ENCODE measurements around the gene CYP2W1. TPM values are rescaled to one million over a fixed set of nuclear protein-coding genes. Genes with fewer than 3 reads are reported as not detected.

CYP2W1 gene
- total RNA-seq, 1 experiment from 2014 or later, result not detected

DNA sequence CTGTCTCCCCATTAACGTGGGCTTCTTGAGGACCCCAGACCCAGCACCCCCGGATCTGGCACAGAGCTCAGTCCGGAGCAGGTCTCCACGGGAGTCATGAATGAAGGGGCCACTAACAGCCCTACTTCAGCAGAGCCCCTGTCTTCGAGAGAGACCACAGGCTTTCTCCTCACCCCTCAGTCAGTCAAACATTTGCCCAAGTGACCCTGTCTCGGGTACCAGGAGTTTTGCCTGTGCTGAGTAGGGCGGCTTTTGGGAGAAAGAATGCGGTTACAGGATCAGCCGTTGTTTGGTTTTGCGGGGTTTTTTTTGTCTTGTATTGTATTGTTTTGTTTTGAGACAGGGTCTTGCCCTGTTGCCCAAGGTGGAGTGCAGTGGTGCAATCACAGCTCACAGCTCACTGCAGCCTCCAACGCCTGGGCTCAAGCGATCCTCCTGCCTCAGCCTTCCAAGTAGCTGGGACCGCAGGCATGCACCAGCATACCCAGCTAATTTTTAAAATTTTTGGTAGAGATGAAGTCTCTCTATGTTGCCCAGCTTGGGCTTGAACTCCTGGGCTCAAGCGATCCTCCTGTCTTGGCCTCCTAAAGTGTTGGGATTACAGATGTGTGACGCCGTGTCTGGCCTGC, 45.0 kb upstream of the CYP2W1 start:
- ATAC-seq (no peak), DNase-seq (no peak)
- Histone ChIP-seq H3K79me2 (ENCODE audit: low read length) (no peaks in the 10 kb centered on the region), H3K4me1 (ENCODE audit: insufficient read depth, low read length) (no peaks in the 10 kb centered on the region), H3K27me3 (ENCODE audit: low read length) (no peaks in the 10 kb centered on the region), H3F3A (ENCODE audit: low read length, unreplicated experiment) (no peaks in the 10 kb centered on the region), H3K36me3 (ENCODE audit: low read depth, low read length) (no peaks in the 10 kb centered on the region), H3K4me3 (ENCODE audit: low read length) (no peak overlapping the region), H3K9me3 (ENCODE audit: low read length) (no peaks in the 10 kb centered on the region), H3K4me2 (ENCODE audit: low read length) (no peak overlapping the region), H4K20me1 (ENCODE audit: low read length) (no peaks in the 10 kb centered on the region), H3K9ac (ENCODE audit: low read length) (no peak overlapping the region), H3K9me2 (replicated peaks; ENCODE audit: low read length) (no peaks in the 10 kb centered on the region), H2AFZ (ENCODE audit: low read length) (no peak overlapping the region), H3K27ac (ENCODE audit: low read length) (no peak overlapping the region)
- ChIA-PET CTCF (no interaction called here), POLR2A (ENCODE audit: unreplicated experiment) (no interaction called here)
- TF ChIP-seq, protein P1, sequence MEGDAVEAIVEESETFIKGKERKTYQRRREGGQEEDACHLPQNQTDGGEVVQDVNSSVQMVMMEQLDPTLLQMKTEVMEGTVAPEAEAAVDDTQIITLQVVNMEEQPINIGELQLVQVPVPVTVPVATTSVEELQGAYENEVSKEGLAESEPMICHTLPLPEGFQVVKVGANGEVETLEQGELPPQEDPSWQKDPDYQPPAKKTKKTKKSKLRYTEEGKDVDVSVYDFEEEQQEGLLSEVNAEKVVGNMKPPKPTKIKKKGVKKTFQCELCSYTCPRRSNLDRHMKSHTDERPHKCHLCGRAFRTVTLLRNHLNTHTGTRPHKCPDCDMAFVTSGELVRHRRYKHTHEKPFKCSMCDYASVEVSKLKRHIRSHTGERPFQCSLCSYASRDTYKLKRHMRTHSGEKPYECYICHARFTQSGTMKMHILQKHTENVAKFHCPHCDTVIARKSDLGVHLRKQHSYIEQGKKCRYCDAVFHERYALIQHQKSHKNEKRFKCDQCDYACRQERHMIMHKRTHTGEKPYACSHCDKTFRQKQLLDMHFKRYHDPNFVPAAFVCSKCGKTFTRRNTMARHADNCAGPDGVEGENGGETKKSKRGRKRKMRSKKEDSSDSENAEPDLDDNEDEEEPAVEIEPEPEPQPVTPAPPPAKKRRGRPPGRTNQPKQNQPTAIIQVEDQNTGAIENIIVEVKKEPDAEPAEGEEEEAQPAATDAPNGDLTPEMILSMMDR (conservative IDR thresholded peaks at IDR 0.05; ENCODE audit: low read depth, low read length), result no peak
- TF ChIP-seq EZH2phosphoT487 (IDR thresholded peaks at IDR 0.05; ENCODE audit: borderline replicate concordance, low read length) (no peak), EZH2 (IDR thresholded peaks at IDR 0.05; ENCODE audit: low read length, unreplicated experiment) (no peak)
- intact Hi-C loops (cut with micrococcal nuclease), result no loop called here
- BruUV-seq (replicated peaks), result no TSS peak

DNA sequence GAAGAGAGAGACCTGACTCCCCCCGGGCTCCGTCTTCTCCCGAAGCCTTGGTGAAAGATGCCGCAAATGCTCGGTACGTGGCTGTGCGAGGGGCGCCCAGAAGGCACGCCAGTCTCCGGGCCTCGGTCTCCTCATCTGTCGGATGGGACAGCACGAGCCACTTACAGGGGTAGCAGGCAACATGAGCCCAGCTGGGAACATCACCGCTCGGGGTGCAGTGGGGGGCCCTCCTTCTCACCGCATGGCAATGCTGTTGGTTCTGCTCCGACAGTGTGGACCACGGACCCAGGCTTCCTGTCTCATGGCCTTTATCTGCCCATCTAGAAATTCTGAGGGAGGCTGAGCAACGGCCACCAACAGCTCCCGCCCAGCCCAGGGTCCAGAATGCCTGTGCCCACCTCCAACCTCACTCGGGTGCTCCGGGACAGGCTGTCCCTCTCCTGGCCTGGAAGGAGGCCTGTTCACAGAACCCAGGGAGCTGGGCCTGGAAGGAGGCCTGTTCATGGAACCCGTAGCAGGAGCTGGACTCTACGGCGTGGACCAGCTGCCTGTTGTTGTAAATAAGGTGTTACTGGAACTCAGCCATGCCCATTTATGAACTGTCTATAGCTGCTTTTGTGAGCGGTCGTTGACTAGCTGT, 44.3 kb upstream of the CYP2W1 start:
- no peak overlapping the region for H3K27ac ChIP-seq (ENCODE audit: low read length)
- H3K79me2 ChIP-seq (ENCODE audit: low read length), result no peaks in the 10 kb centered on the region
- no peaks in the 10 kb centered on the region for H3K4me1 ChIP-seq (ENCODE audit: insufficient read depth, low read length)
- TF ChIP-seq EZH2 (IDR thresholded peaks at IDR 0.05; ENCODE audit: low read length, unreplicated experiment) (no peak), EZH2phosphoT487 (IDR thresholded peaks at IDR 0.05; ENCODE audit: borderline replicate concordance, low read length) (no peak)
- TF ChIP-seq, protein P1 (conservative IDR thresholded peaks at IDR 0.05; ENCODE audit: low read depth, low read length), result no peak
- no peak overlapping the region for H2AFZ ChIP-seq (ENCODE audit: low read length)
- no peak for DNase-seq
- no peak for ATAC-seq
- H3F3A ChIP-seq (ENCODE audit: low read length, unreplicated experiment), result no peaks in the 10 kb centered on the region
- no peaks in the 10 kb centered on the region for H3K9me3 ChIP-seq (ENCODE audit: low read length)
- H3K36me3 ChIP-seq (ENCODE audit: low read depth, low read length), result no peaks in the 10 kb centered on the region
- no peaks in the 10 kb centered on the region for H3K9me2 ChIP-seq (replicated peaks; ENCODE audit: low read length)
- POLR2A ChIA-PET (ENCODE audit: unreplicated experiment), result no interaction called here
- no peaks in the 10 kb centered on the region for H3K27me3 ChIP-seq (ENCODE audit: low read length)
- H4K20me1 ChIP-seq (ENCODE audit: low read length), result no peaks in the 10 kb centered on the region
- no peak overlapping the region for H3K4me2 ChIP-seq (ENCODE audit: low read length)
- no TSS peak for BruUV-seq (replicated peaks)
- H3K9ac ChIP-seq (ENCODE audit: low read length), result no peak overlapping the region
- intact Hi-C loops (cut with micrococcal nuclease), result no loop called here
- no peak overlapping the region for H3K4me3 ChIP-seq (ENCODE audit: low read length)
- CTCF ChIA-PET, result no interaction called here

DNA sequence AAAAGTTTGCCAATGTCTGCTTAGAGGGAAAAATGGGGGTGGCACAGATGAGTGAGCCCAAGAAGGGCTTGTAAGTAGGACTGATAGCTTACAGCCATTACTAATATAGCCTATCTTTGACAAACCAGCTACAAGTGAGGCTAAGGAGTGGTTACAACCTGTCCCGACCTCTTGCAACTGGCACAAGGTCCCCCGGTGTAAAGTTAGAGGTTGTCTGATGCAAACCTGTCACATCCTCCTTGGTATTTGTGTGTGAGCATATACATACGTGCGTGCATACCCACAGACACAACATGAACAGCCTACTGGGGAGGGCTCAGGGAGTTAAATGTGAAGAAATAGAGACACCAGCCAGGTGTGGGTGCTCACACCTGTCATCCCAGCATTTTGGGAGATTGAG, 43.1 kb upstream of the CYP2W1 start:
- Histone ChIP-seq H3K9me3 (ENCODE audit: low read length) (no peaks in the 10 kb centered on the region), H2AFZ (ENCODE audit: low read length) (no peak overlapping the region), H4K20me1 (ENCODE audit: low read length) (no peaks in the 10 kb centered on the region), H3K79me2 (ENCODE audit: low read length) (no peaks in the 10 kb centered on the region), H3K9me2 (replicated peaks; ENCODE audit: low read length) (no peaks in the 10 kb centered on the region), H3K27ac (ENCODE audit: low read length) (no peak overlapping the region), H3K9ac (ENCODE audit: low read length) (no peak overlapping the region), H3K36me3 (ENCODE audit: low read depth, low read length) (no peaks in the 10 kb centered on the region), H3K27me3 (ENCODE audit: low read length) (no peaks in the 10 kb centered on the region), H3K4me3 (ENCODE audit: low read length) (no peak overlapping the region), H3F3A (ENCODE audit: low read length, unreplicated experiment) (no peaks in the 10 kb centered on the region), H3K4me2 (ENCODE audit: low read length) (no peak overlapping the region), H3K4me1 (ENCODE audit: insufficient read depth, low read length) (peaks cover 3% of the 10 kb centered on the region)
- TF ChIP-seq, protein P1 (conservative IDR thresholded peaks at IDR 0.05; ENCODE audit: low read depth, low read length), result no peak
- no TSS peak for BruUV-seq (replicated peaks)
- POLR2A ChIA-PET (ENCODE audit: unreplicated experiment), result no interaction called here
- DNase-seq (no peak), ATAC-seq (no peak)
- CTCF ChIA-PET, result no interaction called here
- intact Hi-C loops (cut with micrococcal nuclease), result no loop called here

Data from PC-3 (cell line).